ENCODE data around the gene HMGA1. TPM values are rescaled to one million over a fixed set of nuclear protein-coding genes. Genes with fewer than 3 reads are reported as not detected.
A peak's percentile ranks its signal among the peaks of the same experiment; 100 is the strongest.

The HMGA1 gene
- total and polyA plus RNA-seq, 2 of the 13 experiments (the other 11 are each of a cell fraction or from before 2014, with no cell fraction given) = 117 to 145 TPM

GRCh38 chr6:34196116-34196832, 40.4 kb upstream of the HMGA1 start (continued):
- TF ChIP-seq ZNF281 (CRISPR knock-in tag; IDR thresholded peaks at IDR 0.05; ENCODE audit: borderline replicate concordance) (peak; percentile 33; the same call in 1 of the 2 replicates), ATF2 (CRISPR knock-in tag; IDR thresholded peaks at IDR 0.05) (peak; percentile 52; the same call in 1 of the 2 replicates), DMAP1 (CRISPR knock-in tag; IDR thresholded peaks at IDR 0.05) (no peak), WIZ (CRISPR knock-in tag; IDR thresholded peaks at IDR 0.05) (no peak), ZNF549 (CRISPR knock-in tag; IDR thresholded peaks at IDR 0.05) (no peak), ZNF292 (CRISPR knock-in tag; IDR thresholded peaks at IDR 0.05; ENCODE audit: borderline replicate concordance, low read depth) (no peak), GTF2F1 (IDR thresholded peaks at IDR 0.05; ENCODE audit: low read length) (no peak), SMYD3 (CRISPR knock-in tag; IDR thresholded peaks at IDR 0.05) (no peak), ZNF615 (CRISPR knock-in tag; IDR thresholded peaks at IDR 0.05; ENCODE audit: borderline replicate concordance) (no peak), ISL2 (CRISPR knock-in tag; IDR thresholded peaks at IDR 0.05) (peak; percentile 49; the same call in 1 of the 2 replicates), ZNF850 (CRISPR knock-in tag; conservative IDR thresholded peaks at IDR 0.05) (0 out of 2 replicates have a peak, but pooled peaks have one; percentile 64), GPBP1L1 (CRISPR knock-in tag; IDR thresholded peaks at IDR 0.05) (no peak), TFE3 (CRISPR knock-in tag; IDR thresholded peaks at IDR 0.05) (0 out of 2 replicates have a peak, but pooled peaks have one; percentile 23), ESRRA (CRISPR knock-in tag; IDR thresholded peaks at IDR 0.05; ENCODE audit: low read depth) (0 out of 2 replicates have a peak, but pooled peaks have one; percentile 44), MATR3 (CRISPR knock-in tag; IDR thresholded peaks at IDR 0.05) (no peak), TSC22D2 (CRISPR knock-in tag; IDR thresholded peaks at IDR 0.05; ENCODE audit: borderline replicate concordance) (0 out of 2 replicates have a peak, but pooled peaks have one; percentile 52), TIGD3 (CRISPR knock-in tag; IDR thresholded peaks at IDR 0.05; ENCODE audit: borderline replicate concordance) (peak; percentile 78; the same call in 1 of the 2 replicates), TFDP1 (CRISPR knock-in tag; IDR thresholded peaks at IDR 0.05; ENCODE audit: borderline replicate concordance) (0 out of 2 replicates have a peak, but pooled peaks have one; percentile 36)

All from HepG2 (cell line).